Measurements from ENCODE around the gene ABCF2. TPM values are rescaled to one million over a fixed set of nuclear protein-coding genes. Genes with fewer than 3 reads are reported as not detected.

Gene ABCF2
- total and polyA plus RNA-seq, 2 of the 4 experiments (the other 2 are of a cell fraction) = 46.2 to 103 TPM

DNA sequence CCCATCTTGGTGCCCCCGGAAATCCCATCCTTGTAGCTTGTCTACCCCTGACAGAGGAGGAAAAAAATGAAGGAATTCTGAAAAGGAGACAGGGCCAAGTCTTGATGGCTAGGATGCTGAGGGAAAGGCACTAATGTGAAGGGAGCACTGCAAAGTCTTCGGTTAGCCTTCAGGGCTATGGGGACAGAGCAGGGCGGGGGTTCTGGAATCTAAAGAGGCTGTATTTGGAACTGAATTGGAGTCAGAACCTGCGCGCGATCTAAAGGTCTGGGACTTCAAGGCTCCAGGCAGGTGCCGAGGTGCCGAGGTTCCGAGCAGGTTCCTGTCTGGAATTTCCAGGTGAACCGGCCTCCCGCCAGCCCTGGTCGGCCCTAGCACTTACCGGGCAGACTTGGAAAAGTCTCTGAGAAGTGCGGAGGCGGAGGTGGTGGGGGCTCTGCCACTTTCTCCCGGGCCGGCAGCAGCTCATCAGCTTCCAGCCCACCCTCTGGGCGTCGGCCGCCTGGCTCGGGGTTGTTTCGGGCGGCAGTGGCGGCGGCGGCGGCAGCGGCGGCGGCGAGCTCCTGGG, 60.3 kb downstream of the ABCF2 start:
- DNase-seq (no peak), ATAC-seq (ENCODE audit: low read depth) (no peak)
- no peak overlapping the region for H3K9ac ChIP-seq (ENCODE audit: low read depth, low read length)
- no peak overlapping the region for H3K27ac ChIP-seq (ENCODE audit: insufficient read depth, low read length)
- dilution Hi-C loops (cut with HindIII; ENCODE audit: low sequenced_read_pairs, unreplicated experiment) = no loop called here
- in situ Hi-C loops (cut with MboI; ENCODE audit: low sequenced_read_pairs) = no loop called here
- H2BK15ac ChIP-seq (ENCODE audit: low read depth, low read length) = no peak overlapping the region
- no peak overlapping the region for H2BK20ac ChIP-seq (ENCODE audit: low read depth, low read length)
- no peaks in the 10 kb centered on the region for H3K36me3 ChIP-seq (ENCODE audit: control insufficient read depth, insufficient read depth, low read length)
- H3K18ac ChIP-seq (ENCODE audit: low read depth, low read length) = no peak overlapping the region
- no peak overlapping the region; the same call in 1 of the 2 replicates for H3K4me3 ChIP-seq (ENCODE audit: insufficient read depth, low read depth, low read length)
- no peaks in the 10 kb centered on the region for H3K9me1 ChIP-seq (ENCODE audit: insufficient read depth, low read length)
- no peak overlapping the region for H2BK120ac ChIP-seq (ENCODE audit: low read depth, low read length)
- no peak overlapping the region for H4K5ac ChIP-seq (ENCODE audit: low read depth, low read length)
- no peak overlapping the region for H3K56ac ChIP-seq (ENCODE audit: extremely low read depth, insufficient read depth, low read length)
- BruUV-seq (replicated peaks) = no TSS peak
- H3K14ac ChIP-seq (replicated peaks; ENCODE audit: low read depth, low read length) = no peak overlapping the region
- TF ChIP-seq USF2 (IDR thresholded peaks at IDR 0.05; ENCODE audit: low read depth, low read length) (no peak), CTCF (conservative IDR thresholded peaks at IDR 0.05; ENCODE audit: low read depth, low read length) (no peak), SMC3 (IDR thresholded peaks at IDR 0.05; ENCODE audit: low read depth, low read length) (no peak)
- H2AFZ ChIP-seq (replicated peaks; ENCODE audit: low read length, poor library complexity) = peak overlapping the region; percentile 79
- H2AK5ac ChIP-seq (ENCODE audit: low read depth, low read length) = no peak overlapping the region
- H2BK5ac ChIP-seq (ENCODE audit: low read depth, low read length, poor library complexity, severe bottlenecking) = no peak overlapping the region
- H4K91ac ChIP-seq (ENCODE audit: insufficient read depth, low read depth, low read length) = no peak overlapping the region
- H3K4me2 ChIP-seq (ENCODE audit: low read depth, low read length) = no peak overlapping the region
- peaks cover 3% of the 10 kb centered on the region; the same call in 1 of the 2 replicates for H3K9me3 ChIP-seq (ENCODE audit: control insufficient read depth, insufficient read depth, low read length)
- no peaks in the 10 kb centered on the region for H3K79me1 ChIP-seq (ENCODE audit: low read depth in 1 of 2, low read length in 2 of 2)
- intact Hi-C loops (cut with micrococcal nuclease) = no loop called here
- no peaks in the 10 kb centered on the region; the same call in 1 of the 2 replicates for H4K20me1 ChIP-seq (ENCODE audit: insufficient read depth, low read length)
- H3K4ac ChIP-seq (ENCODE audit: low read depth, low read length) = no peak overlapping the region
- WGBS, 2 experiments (ENCODE audit: extremely low coverage in 2 of 2, insufficient read length in 1 of 2) = 7% methylated on average over 3 of the region's 31 CpGs; no CpG with 5 or more reads in 1 of the 2 experiments
- POLR2A ChIA-PET (ENCODE audit: unreplicated experiment) = no interaction called here
- no peak overlapping the region for H4K8ac ChIP-seq (ENCODE audit: low read depth in 2 of 2, low read length in 2 of 2)
- H3K27me3 ChIP-seq (ENCODE audit: control insufficient read depth, insufficient read depth, low read length) = peaks cover 66% of the 10 kb centered on the region
- H3K4me1 ChIP-seq (ENCODE audit: control insufficient read depth, insufficient read depth, low read length) = peaks cover 1% of the 10 kb centered on the region; the same call in 1 of the 2 replicates
- no peak overlapping the region for H2AK9ac ChIP-seq (replicated peaks; ENCODE audit: low read depth, low read length, poor library complexity)
- H3K23ac ChIP-seq (ENCODE audit: low read depth, low read length) = no peak overlapping the region
- CTCF ChIA-PET = no interaction called here

Other genes with a start within 250 kb of the ABCF2 start
- 0.56 and 0.90 TPM in 2 replicates for gene KCNH2, start 248.9 kb downstream of the ABCF2 start, total RNA-seq (2012; rRNA removed)
- 1.6 and 2.1 TPM in 2 replicates for gene KCNH2, start 248.9 kb downstream of the ABCF2 start, polyA plus RNA-seq (2012; rRNA removed)
- 0.28 and 0.72 TPM in 2 replicates for gene NOS3, start 236.2 kb downstream of the ABCF2 start, total RNA-seq (2012; rRNA removed)
- 2.0 and 2.9 TPM in 2 replicates for gene NOS3, start 236.2 kb downstream of the ABCF2 start, polyA plus RNA-seq (2012; rRNA removed)
- 0.18 TPM in 1 of 2 replicates, not detected in the other for gene ATG9B, start 202.7 kb downstream of the ABCF2 start, total RNA-seq (2012; rRNA removed)
- gene ATG9B, start 202.7 kb downstream of the ABCF2 start, polyA plus RNA-seq (2012; rRNA removed) = 0.91 and 1.1 TPM in 2 replicates
- gene ABCB8, start 198.8 kb downstream of the ABCF2 start, total RNA-seq (2012; rRNA removed) = 14.7 and 16.3 TPM in 2 replicates
- 26.8 and 27.5 TPM in 2 replicates for gene ABCB8, start 198.8 kb downstream of the ABCF2 start, polyA plus RNA-seq (2012; rRNA removed)
- gene ASIC3, start 178.7 kb downstream of the ABCF2 start, total RNA-seq (2012; rRNA removed) = not detected in 2 replicates
- gene ASIC3, start 178.7 kb downstream of the ABCF2 start, polyA plus RNA-seq (2012; rRNA removed) = 0.70 and 0.74 TPM in 2 replicates
- 22.4 and 24.7 TPM in 2 replicates for gene CDK5, start 169.3 kb downstream of the ABCF2 start, total RNA-seq (2012; rRNA removed)
- gene CDK5, start 169.3 kb downstream of the ABCF2 start, polyA plus RNA-seq (2012; rRNA removed) = 34.8 and 45.6 TPM in 2 replicates
- gene SLC4A2, start 167.6 kb downstream of the ABCF2 start, total RNA-seq (2012; rRNA removed) = 25.3 and 29.6 TPM in 2 replicates
- 91.0 and 112 TPM in 2 replicates for gene SLC4A2, start 167.6 kb downstream of the ABCF2 start, polyA plus RNA-seq (2012; rRNA removed)
- gene FASTK, start 146.4 kb downstream of the ABCF2 start, total RNA-seq (2012; rRNA removed) = 41.9 and 53.8 TPM in 2 replicates
- 115 and 127 TPM in 2 replicates for gene FASTK, start 146.4 kb downstream of the ABCF2 start, polyA plus RNA-seq (2012; rRNA removed)
- 6.8 and 7.8 TPM in 2 replicates for gene TMUB1, start 143.7 kb downstream of the ABCF2 start, total RNA-seq (2012; rRNA removed)
- gene TMUB1, start 143.7 kb downstream of the ABCF2 start, polyA plus RNA-seq (2012; rRNA removed) = 29.8 and 38.3 TPM in 2 replicates
- gene AGAP3, start 140.7 kb downstream of the ABCF2 start, total RNA-seq (2012; rRNA removed) = 33.3 and 35.3 TPM in 2 replicates
- gene AGAP3, start 140.7 kb downstream of the ABCF2 start, polyA plus RNA-seq (2012; rRNA removed) = 93.9 and 99.5 TPM in 2 replicates
- gene GBX1, start 59.5 kb downstream of the ABCF2 start, total RNA-seq (2012; rRNA removed) = not detected in 2 replicates
- not detected in 2 replicates for gene GBX1, start 59.5 kb downstream of the ABCF2 start, polyA plus RNA-seq (2012; rRNA removed)
- not detected in 2 replicates for gene ASB10, start 40.0 kb downstream of the ABCF2 start, total RNA-seq (2012; rRNA removed)
- gene ASB10, start 40.0 kb downstream of the ABCF2 start, polyA plus RNA-seq (2012; rRNA removed) = not detected in 2 replicates
- not detected in 2 replicates for gene H2BK1, start 16.7 kb downstream of the ABCF2 start, total RNA-seq (2012; rRNA removed)
- gene H2BK1, start 16.7 kb downstream of the ABCF2 start, polyA plus RNA-seq (2012; rRNA removed) = not detected in 2 replicates
- 26.2 and 26.9 TPM in 2 replicates for gene CHPF2, start 5.3 kb upstream of the ABCF2 start, total RNA-seq (2012; rRNA removed)
- 77.0 and 80.0 TPM in 2 replicates for gene CHPF2, start 5.3 kb upstream of the ABCF2 start, polyA plus RNA-seq (2012; rRNA removed)
- gene SMARCD3, start 21.5 kb upstream of the ABCF2 start, total RNA-seq (2012; rRNA removed) = 33.1 and 37.5 TPM in 2 replicates
- gene SMARCD3, start 21.5 kb upstream of the ABCF2 start, polyA plus RNA-seq (2012; rRNA removed) = 43.8 and 48.5 TPM in 2 replicates
- 20.1 and 31.9 TPM in 2 replicates for gene NUB1, start 114.6 kb upstream of the ABCF2 start, total RNA-seq (2012; rRNA removed)
- gene NUB1, start 114.6 kb upstream of the ABCF2 start, polyA plus RNA-seq (2012; rRNA removed) = 27.2 and 29.7 TPM in 2 replicates
- gene WDR86, start 182.8 kb upstream of the ABCF2 start, total RNA-seq (2012; rRNA removed) = not detected in 2 replicates
- gene WDR86, start 182.8 kb upstream of the ABCF2 start, polyA plus RNA-seq (2012; rRNA removed) = not detected in 2 replicates
- gene CRYGN, start 212.9 kb upstream of the ABCF2 start, total RNA-seq (2012; rRNA removed) = not detected in 2 replicates
- gene CRYGN, start 212.9 kb upstream of the ABCF2 start, polyA plus RNA-seq (2012; rRNA removed) = not detected in 2 replicates

Measured in IMR-90 (cell line).